HepG2 (cell line): ENCODE results near the gene C1R. TPM values are rescaled to one million over a fixed set of nuclear protein-coding genes. Genes with fewer than 3 reads are reported as not detected.

Experiments
- AFF4 ChIP-seq: sonication (generic); formaldehyde crosslinking; IDR thresholded peaks from 2 replicates; pipeline ENCODE4 v1.4.0; 2020; ENCODE audit warnings: missing genetic modification reagents
- ATF1 ChIP-seq: IDR thresholded peaks from 2 replicates; pipeline ENCODE4 v1.6.1; 2016; ENCODE audit warnings: mild to moderate bottlenecking, control low read depth
- CERS6 ChIP-seq: sonication (generic); formaldehyde crosslinking; IDR thresholded peaks from 2 replicates; pipeline ENCODE4 v1.5.0; 2020; ENCODE audit warnings: missing genetic modification reagents
- HBP1 ChIP-seq: IDR thresholded peaks from 2 replicates; pipeline ENCODE4 v1.6.1; 2016; ENCODE audit warnings: low read depth, control low read depth
- PBX3 ChIP-seq: sonication (generic); formaldehyde crosslinking; IDR thresholded peaks from 2 replicates; pipeline ENCODE4 v1.8.1; 2023; ENCODE audit warnings: missing genetic modification reagents, inconsistent platforms, borderline replicate concordance
- POLR2A ChIP-seq, 2 experiments: IDR thresholded peaks; 2 replicates each; pipeline ENCODE4 v1.6.1; 2011; ENCODE audit warnings: low read depth in 2 of 2, low read length in 2 of 2, mild to moderate bottlenecking in 1 of 2, moderate library complexity in 1 of 2; ENCODE audit not compliant: insufficient read depth in 1 of 2
- SRSF4 ChIP-seq: fragments of 200-400 bp; formaldehyde crosslinking; IDR thresholded peaks from one replicate; pipeline ENCODE4 v1.6.1; 2018; ENCODE audit warnings: mild to moderate bottlenecking, low read depth, low read length, moderate library complexity; ENCODE audit not compliant: poor library complexity, severe bottlenecking
- STAT5B ChIP-seq: sonication (generic); formaldehyde crosslinking; IDR thresholded peaks from 2 replicates; pipeline ENCODE4 v1.4.0; 2020; ENCODE audit warnings: missing genetic modification reagents
- ZFP36 ChIP-seq: fragments of 150-350 bp; IDR thresholded peaks from 2 replicates; pipeline ENCODE4 v1.6.1; 2018; ENCODE audit warnings: borderline replicate concordance, low read length, low read depth; ENCODE audit not compliant: partially characterized antibody
- ZNF558 ChIP-seq: sonication (generic); formaldehyde crosslinking; IDR thresholded peaks from 2 replicates; pipeline ENCODE4 v1.9.0; 2022; ENCODE audit warnings: mild to moderate bottlenecking, missing genetic modification reagents, borderline replicate concordance
- ZNF704 ChIP-seq: sonication (generic); formaldehyde crosslinking; IDR thresholded peaks from 2 replicates; pipeline ENCODE4 v1.8.1; 2023; ENCODE audit warnings: mild to moderate bottlenecking, inconsistent platforms, moderate library complexity, missing genetic modification reagents, borderline replicate concordance
- ZNF720 ChIP-seq: sonication (generic); formaldehyde crosslinking; IDR thresholded peaks from 2 replicates; pipeline ENCODE4 v1.4.0; 2020; ENCODE audit warnings: missing genetic modification reagents
- polyA plus RNA-seq, 8 experiments: library from polyadenylated mRNA; depleted of rRNA in 3 of 8; stranded (reverse) in 7 of 8; unstranded in 1 of 8; fragments of >200 nt; fragmentation: Illumina TruSeq in 4 of 8; extraction: Trizol in 4 of 8; gene quantifications; 2 replicates each; pipeline versions ENCODE4 v1.2.1 to v1.2.3, GENCODE V29; 2011 to 2016; ENCODE audit warnings: low read depth in 4 of 8, missing spikeins in 1 of 8, mixed read lengths in 1 of 8; ENCODE audit not compliant: insufficient read depth in 1 of 8
- total RNA-seq, 5 experiments: library from RNA; depleted of rRNA; stranded (reverse); fragments of >200 nt; fragmentation: Illumina TruSeq; extraction: Trizol; gene quantifications; 2 replicates each; pipeline ENCODE4 v1.2.3, GENCODE V29; 2016; ENCODE audit warnings: low read depth in 1 of 5
- TF ChIP-seq, protein P1 (sequence below): IDR thresholded peaks from 2 replicates; pipeline ENCODE4 v1.6.1; 2016; ENCODE audit warnings: low read depth
- TF ChIP-seq, protein P2 (sequence below): sonication (generic); formaldehyde crosslinking; IDR thresholded peaks from 2 replicates; pipeline ENCODE4 v1.4.0; 2020; ENCODE audit warnings: missing genetic modification reagents, borderline replicate concordance

The C1R gene
- total and polyA plus RNA-seq, 2 of the 13 experiments (the other 11 are each of a cell fraction or from before 2014, with no cell fraction given): 3.5 to 6.5 TPM

GRCh38 chr12:7123806-7124522 lies 31.7 kb upstream of the C1R start (continued):
- TF ChIP-seq HBP1 (CRISPR knock-in tag): no peak
- TF ChIP-seq ZFP36: no peak
- no peak for TF ChIP-seq STAT5B (CRISPR knock-in tag)
- TF ChIP-seq ZNF558: no peak
- TF ChIP-seq POLR2A (IDR thresholded peaks at IDR 0.05; ENCODE audit: insufficient read depth in 1 of 2, low read depth in 2 of 2, low read length in 2 of 2): peak in 1 of 2 experiments; percentile 84; a peak in 2 of 4 replicates
- no peak for TF ChIP-seq ZNF720 (CRISPR knock-in tag)
- no peak for TF ChIP-seq AFF4 (CRISPR knock-in tag)
- no peak for TF ChIP-seq ZNF704 (CRISPR knock-in tag)
- TF ChIP-seq ATF1 (CRISPR knock-in tag): peak; percentile 50; the same call in 1 of the 2 replicates
- no peak for TF ChIP-seq CERS6 (CRISPR knock-in tag)
- TF ChIP-seq SRSF4: no peak
- TF ChIP-seq, protein P1, sequence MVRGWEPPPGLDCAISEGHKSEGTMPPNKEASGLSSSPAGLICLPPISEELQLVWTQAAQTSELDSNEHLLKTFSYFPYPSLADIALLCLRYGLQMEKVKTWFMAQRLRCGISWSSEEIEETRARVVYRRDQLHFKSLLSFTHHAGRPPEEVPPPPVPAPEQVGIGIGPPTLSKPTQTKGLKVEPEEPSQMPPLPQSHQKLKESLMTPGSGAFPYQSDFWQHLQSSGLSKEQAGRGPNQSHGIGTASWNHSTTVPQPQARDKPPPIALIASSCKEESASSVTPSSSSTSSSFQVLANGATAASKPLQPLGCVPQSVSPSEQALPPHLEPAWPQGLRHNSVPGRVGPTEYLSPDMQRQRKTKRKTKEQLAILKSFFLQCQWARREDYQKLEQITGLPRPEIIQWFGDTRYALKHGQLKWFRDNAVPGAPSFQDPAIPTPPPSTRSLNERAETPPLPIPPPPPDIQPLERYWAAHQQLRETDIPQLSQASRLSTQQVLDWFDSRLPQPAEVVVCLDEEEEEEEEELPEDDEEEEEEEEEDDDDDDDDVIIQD: no peak; the same call in 1 of the 2 replicates
- TF ChIP-seq PBX3 (CRISPR knock-in tag): no peak
- TF ChIP-seq, protein P2, sequence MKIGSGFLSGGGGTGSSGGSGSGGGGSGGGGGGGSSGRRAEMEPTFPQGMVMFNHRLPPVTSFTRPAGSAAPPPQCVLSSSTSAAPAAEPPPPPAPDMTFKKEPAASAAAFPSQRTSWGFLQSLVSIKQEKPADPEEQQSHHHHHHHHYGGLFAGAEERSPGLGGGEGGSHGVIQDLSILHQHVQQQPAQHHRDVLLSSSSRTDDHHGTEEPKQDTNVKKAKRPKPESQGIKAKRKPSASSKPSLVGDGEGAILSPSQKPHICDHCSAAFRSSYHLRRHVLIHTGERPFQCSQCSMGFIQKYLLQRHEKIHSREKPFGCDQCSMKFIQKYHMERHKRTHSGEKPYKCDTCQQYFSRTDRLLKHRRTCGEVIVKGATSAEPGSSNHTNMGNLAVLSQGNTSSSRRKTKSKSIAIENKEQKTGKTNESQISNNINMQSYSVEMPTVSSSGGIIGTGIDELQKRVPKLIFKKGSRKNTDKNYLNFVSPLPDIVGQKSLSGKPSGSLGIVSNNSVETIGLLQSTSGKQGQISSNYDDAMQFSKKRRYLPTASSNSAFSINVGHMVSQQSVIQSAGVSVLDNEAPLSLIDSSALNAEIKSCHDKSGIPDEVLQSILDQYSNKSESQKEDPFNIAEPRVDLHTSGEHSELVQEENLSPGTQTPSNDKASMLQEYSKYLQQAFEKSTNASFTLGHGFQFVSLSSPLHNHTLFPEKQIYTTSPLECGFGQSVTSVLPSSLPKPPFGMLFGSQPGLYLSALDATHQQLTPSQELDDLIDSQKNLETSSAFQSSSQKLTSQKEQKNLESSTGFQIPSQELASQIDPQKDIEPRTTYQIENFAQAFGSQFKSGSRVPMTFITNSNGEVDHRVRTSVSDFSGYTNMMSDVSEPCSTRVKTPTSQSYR (CRISPR knock-in tag): peak; percentile 67
